K562 (cell line): ENCODE measurements around the gene NME7. TPM values are rescaled to one million over a fixed set of nuclear protein-coding genes. Genes with fewer than 3 reads are reported as not detected.

Experiments
- NELFE ChIP-seq: IDR thresholded peaks from 2 replicates; pipeline ENCODE4 v1.6.1; 2011; ENCODE audit warnings: mild to moderate bottlenecking; ENCODE audit not compliant: insufficient read depth, insufficient read length
- polyA plus RNA-seq, 8 experiments: library from polyadenylated mRNA; depleted of rRNA in 4 of 8; stranded (reverse) in 5 of 8; unstranded in 3 of 8; fragments of >200 nt; fragmentation: Nextera tagmentation in 2 of 8; fragmentation: Illumina TruSeq in 1 of 8; extraction: Ambion mirVana in 2 of 8; extraction: Trizol in 1 of 8; gene quantifications; 2 replicates each; pipeline versions ENCODE4 v1.2.1 to v1.2.3, GENCODE V29; 2011 to 2014; ENCODE audit warnings: inconsistent platforms in 1 of 8, missing spikeins in 1 of 8
- total RNA-seq, 7 experiments: library from RNA; depleted of rRNA in 6 of 7; stranded (reverse); fragments of >200 nt in 6 of 7; fragmentation: Illumina TruSeq in 2 of 7; extraction: Trizol in 2 of 7; gene quantifications; 2 replicates each; pipeline versions ENCODE4 v1.2.1 to v1.2.3, GENCODE V29; 2011 to 2021; ENCODE audit warnings: low replicate concordance in 1 of 7
- TF ChIP-seq, protein P1 (sequence below): fragments of 450-650 bp; IDR thresholded peaks from 2 replicates; pipeline ENCODE4 v1.6.1; 2016; ENCODE audit warnings: mild to moderate bottlenecking, moderate library complexity

NME7 gene
- total and polyA plus RNA-seq, 9 of the 15 experiments (the other 6 are each of a cell fraction or from before 2014, with no cell fraction given), result 7.9 to 43.2 (median 23.9) TPM

DNA sequence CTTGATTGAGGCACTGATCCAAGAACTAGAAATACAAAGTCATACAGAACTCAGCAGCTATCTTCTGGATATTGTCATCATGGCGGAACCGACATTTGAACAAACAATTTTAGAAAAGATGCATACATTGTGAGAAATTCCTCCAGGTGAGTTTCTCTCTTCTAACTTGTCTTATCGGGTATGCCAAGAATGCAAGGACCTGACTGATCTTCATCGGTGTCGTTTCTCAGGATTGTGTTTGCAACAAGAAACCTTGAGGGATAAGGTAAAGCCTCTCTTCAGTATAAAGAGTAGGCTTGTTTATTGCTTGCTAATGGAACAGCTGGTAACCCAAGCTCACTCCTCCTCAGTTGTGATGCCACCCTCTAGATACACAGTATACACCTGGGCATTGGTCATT is 62.2 kb downstream of the NME7 start (continued):
- TF ChIP-seq, protein P1, sequence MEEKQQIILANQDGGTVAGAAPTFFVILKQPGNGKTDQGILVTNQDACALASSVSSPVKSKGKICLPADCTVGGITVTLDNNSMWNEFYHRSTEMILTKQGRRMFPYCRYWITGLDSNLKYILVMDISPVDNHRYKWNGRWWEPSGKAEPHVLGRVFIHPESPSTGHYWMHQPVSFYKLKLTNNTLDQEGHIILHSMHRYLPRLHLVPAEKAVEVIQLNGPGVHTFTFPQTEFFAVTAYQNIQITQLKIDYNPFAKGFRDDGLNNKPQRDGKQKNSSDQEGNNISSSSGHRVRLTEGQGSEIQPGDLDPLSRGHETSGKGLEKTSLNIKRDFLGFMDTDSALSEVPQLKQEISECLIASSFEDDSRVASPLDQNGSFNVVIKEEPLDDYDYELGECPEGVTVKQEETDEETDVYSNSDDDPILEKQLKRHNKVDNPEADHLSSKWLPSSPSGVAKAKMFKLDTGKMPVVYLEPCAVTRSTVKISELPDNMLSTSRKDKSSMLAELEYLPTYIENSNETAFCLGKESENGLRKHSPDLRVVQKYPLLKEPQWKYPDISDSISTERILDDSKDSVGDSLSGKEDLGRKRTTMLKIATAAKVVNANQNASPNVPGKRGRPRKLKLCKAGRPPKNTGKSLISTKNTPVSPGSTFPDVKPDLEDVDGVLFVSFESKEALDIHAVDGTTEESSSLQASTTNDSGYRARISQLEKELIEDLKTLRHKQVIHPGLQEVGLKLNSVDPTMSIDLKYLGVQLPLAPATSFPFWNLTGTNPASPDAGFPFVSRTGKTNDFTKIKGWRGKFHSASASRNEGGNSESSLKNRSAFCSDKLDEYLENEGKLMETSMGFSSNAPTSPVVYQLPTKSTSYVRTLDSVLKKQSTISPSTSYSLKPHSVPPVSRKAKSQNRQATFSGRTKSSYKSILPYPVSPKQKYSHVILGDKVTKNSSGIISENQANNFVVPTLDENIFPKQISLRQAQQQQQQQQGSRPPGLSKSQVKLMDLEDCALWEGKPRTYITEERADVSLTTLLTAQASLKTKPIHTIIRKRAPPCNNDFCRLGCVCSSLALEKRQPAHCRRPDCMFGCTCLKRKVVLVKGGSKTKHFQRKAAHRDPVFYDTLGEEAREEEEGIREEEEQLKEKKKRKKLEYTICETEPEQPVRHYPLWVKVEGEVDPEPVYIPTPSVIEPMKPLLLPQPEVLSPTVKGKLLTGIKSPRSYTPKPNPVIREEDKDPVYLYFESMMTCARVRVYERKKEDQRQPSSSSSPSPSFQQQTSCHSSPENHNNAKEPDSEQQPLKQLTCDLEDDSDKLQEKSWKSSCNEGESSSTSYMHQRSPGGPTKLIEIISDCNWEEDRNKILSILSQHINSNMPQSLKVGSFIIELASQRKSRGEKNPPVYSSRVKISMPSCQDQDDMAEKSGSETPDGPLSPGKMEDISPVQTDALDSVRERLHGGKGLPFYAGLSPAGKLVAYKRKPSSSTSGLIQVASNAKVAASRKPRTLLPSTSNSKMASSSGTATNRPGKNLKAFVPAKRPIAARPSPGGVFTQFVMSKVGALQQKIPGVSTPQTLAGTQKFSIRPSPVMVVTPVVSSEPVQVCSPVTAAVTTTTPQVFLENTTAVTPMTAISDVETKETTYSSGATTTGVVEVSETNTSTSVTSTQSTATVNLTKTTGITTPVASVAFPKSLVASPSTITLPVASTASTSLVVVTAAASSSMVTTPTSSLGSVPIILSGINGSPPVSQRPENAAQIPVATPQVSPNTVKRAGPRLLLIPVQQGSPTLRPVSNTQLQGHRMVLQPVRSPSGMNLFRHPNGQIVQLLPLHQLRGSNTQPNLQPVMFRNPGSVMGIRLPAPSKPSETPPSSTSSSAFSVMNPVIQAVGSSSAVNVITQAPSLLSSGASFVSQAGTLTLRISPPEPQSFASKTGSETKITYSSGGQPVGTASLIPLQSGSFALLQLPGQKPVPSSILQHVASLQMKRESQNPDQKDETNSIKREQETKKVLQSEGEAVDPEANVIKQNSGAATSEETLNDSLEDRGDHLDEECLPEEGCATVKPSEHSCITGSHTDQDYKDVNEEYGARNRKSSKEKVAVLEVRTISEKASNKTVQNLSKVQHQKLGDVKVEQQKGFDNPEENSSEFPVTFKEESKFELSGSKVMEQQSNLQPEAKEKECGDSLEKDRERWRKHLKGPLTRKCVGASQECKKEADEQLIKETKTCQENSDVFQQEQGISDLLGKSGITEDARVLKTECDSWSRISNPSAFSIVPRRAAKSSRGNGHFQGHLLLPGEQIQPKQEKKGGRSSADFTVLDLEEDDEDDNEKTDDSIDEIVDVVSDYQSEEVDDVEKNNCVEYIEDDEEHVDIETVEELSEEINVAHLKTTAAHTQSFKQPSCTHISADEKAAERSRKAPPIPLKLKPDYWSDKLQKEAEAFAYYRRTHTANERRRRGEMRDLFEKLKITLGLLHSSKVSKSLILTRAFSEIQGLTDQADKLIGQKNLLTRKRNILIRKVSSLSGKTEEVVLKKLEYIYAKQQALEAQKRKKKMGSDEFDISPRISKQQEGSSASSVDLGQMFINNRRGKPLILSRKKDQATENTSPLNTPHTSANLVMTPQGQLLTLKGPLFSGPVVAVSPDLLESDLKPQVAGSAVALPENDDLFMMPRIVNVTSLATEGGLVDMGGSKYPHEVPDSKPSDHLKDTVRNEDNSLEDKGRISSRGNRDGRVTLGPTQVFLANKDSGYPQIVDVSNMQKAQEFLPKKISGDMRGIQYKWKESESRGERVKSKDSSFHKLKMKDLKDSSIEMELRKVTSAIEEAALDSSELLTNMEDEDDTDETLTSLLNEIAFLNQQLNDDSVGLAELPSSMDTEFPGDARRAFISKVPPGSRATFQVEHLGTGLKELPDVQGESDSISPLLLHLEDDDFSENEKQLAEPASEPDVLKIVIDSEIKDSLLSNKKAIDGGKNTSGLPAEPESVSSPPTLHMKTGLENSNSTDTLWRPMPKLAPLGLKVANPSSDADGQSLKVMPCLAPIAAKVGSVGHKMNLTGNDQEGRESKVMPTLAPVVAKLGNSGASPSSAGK, result no peak
- no peak for TF ChIP-seq NELFE
